ENCODE results near the gene TMCO4.

DNA sequence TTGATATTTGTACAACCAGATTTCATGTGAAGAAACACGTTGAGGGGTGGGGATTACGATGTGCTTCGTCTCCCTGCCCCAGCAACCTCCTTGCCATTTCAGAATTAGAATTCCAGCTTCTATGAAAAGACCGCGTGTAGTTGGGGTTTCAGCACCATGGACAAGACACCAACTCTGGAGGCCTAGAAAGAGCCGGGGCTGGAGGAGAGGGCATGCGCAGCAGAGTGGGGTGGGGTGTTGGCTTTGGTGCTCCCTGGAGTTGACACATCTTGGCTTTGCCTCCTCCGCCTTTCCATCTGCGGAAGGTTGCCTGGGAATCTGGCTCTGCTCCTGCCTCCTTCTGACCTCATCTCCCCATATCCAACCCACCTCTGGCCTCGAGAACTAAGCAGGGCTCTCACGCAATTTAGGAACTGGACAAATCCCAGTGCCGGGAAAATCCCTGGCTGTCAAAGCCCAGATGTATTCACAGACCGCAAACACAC, 123.2 kb downstream of the TMCO4 start:
- TF ChIP-seq CTCF (conservative IDR thresholded peaks at IDR 0.05; ENCODE audit: low read length), result no peak
- no peak for TF ChIP-seq EZH2phosphoT487 (IDR thresholded peaks at IDR 0.05; ENCODE audit: borderline replicate concordance)
